Measurements from ENCODE around the gene CAMK4.

GRCh38 chr5:111498346-111498745, 274.2 kb downstream of the CAMK4 start:
- no peak for TF ChIP-seq EZH2 (IDR thresholded peaks at IDR 0.05; ENCODE audit: borderline replicate concordance, insufficient read depth, low read length, poor library complexity, severe bottlenecking)
- no peak for TF ChIP-seq CTCF (IDR thresholded peaks at IDR 0.05; ENCODE audit: poor library complexity, severe bottlenecking)
- no peak for TF ChIP-seq SMC3 (conservative IDR thresholded peaks at IDR 0.05; ENCODE audit: poor library complexity)
- TF ChIP-seq POLR2AphosphoS5 (IDR thresholded peaks at IDR 0.05), result no peak
- TF ChIP-seq EP300 (conservative IDR thresholded peaks at IDR 0.05; ENCODE audit: poor library complexity, severe bottlenecking), result no peak
- TF ChIP-seq MXI1 (conservative IDR thresholded peaks at IDR 0.05; ENCODE audit: poor library complexity, severe bottlenecking), result no peak
- no peak for TF ChIP-seq RAD21 (conservative IDR thresholded peaks at IDR 0.05)
- no peak for TF ChIP-seq TAF1 (IDR thresholded peaks at IDR 0.05; ENCODE audit: low read depth)

Measured in neural cell (in vitro differentiated cells).